ENCODE data around the gene CETN1.

Gene CETN1

GRCh38 chr18:623761-624620 is 43.8 kb downstream of the CETN1 start:
- DNase-seq = peak; percentile 12 to 67

- DNase-seq = no peak
Measured at GRCh38 chr18:627231-627630, 47.1 kb downstream of the CETN1 start.

- no peak for DNase-seq
Measured at GRCh38 chr18:629269-630150, 49.3 kb downstream of the CETN1 start.

GRCh38 chr18:631560-631959 is 51.4 kb downstream of the CETN1 start:
- DNase-seq = no peak

All from NCI-H524 (cell line).